WERI-Rb-1 (cell line): Measurements from ENCODE around the gene PLXNA2.
A peak's percentile ranks its signal among the peaks of the same experiment; 100 is the strongest.

ENCODE experiments used
- DNase-seq: peaks from one replicate; pipeline ENCODE4 v3.0.0-alpha.2; 2020
- H3K27ac ChIP-seq: fragments of 250-450 bp; sonication (Bioruptor Pico); 2 replicates; pipeline ENCODE4 v1.5.1; 2020; ENCODE audit warnings: mild to moderate bottlenecking, moderate library complexity
- H3K27me3 ChIP-seq: fragments of 250-450 bp; sonication (Bioruptor Pico); 2 replicates; pipeline ENCODE4 v1.5.1; 2021; ENCODE audit warnings: mild to moderate bottlenecking, low read depth, moderate library complexity; ENCODE audit not compliant: insufficient read depth, severe bottlenecking
- H3K36me3 ChIP-seq: fragments of 250-450 bp; sonication (Bioruptor Pico); 2 replicates; pipeline ENCODE4 v1.5.1; 2020; ENCODE audit warnings: mild to moderate bottlenecking, moderate library complexity
- H3K4me3 ChIP-seq: 2 replicates; pipeline ENCODE4 v1.5.1; 2011; ENCODE audit warnings: low read depth, mild to moderate bottlenecking, control low read depth, low read length
- H3K9me3 ChIP-seq: fragments of 250-450 bp; sonication (Bioruptor Pico); 2 replicates; pipeline ENCODE4 v1.5.1; 2021; ENCODE audit warnings: mild to moderate bottlenecking, moderate library complexity; ENCODE audit not compliant: severe bottlenecking
- CTCF ChIP-seq: IDR thresholded peaks from 2 replicates; pipeline ENCODE4 v1.5.1; 2011; ENCODE audit warnings: low read depth, mild to moderate bottlenecking, control low read depth, inconsistent platforms, low read length

PLXNA2 gene

GRCh38 chr1:207995576-207995975, 248.6 kb downstream of the PLXNA2 start:
- Histone ChIP-seq H3K27ac (no peak overlapping the region), H3K9me3 (peaks cover 11% of the 10 kb centered on the region), H3K4me3 (no peak overlapping the region), H3K36me3 (no peaks in the 10 kb centered on the region), H3K27me3 (no peaks in the 10 kb centered on the region)
- no peak for TF ChIP-seq CTCF
- no peak for DNase-seq

- DNase-seq = peak; percentile 69
- H3K4me3 ChIP-seq = no peak overlapping the region
Observed at GRCh38 chr1:207993477-207994445, 250.4 kb downstream of the PLXNA2 start.

GRCh38 chr1:207992677-207993236, 251.4 kb downstream of the PLXNA2 start:
- DNase-seq = no peak

More at GRCh38 chr1:207993477-207994445, 250.4 kb downstream of the PLXNA2 start:
- no peaks in the 10 kb centered on the region for H3K27me3 ChIP-seq
- H3K36me3 ChIP-seq = no peaks in the 10 kb centered on the region
- TF ChIP-seq CTCF = peak; percentile 99
- no peak overlapping the region for H3K27ac ChIP-seq
- H3K9me3 ChIP-seq = peaks cover 18% of the 10 kb centered on the region

GRCh38 chr1:207991583-207992026, 252.6 kb downstream of the PLXNA2 start:
- Histone ChIP-seq H3K27me3 (no peaks in the 10 kb centered on the region), H3K9me3 (peaks cover 18% of the 10 kb centered on the region)
- TF ChIP-seq CTCF = no peak

More at GRCh38 chr1:207992677-207993236, 251.4 kb downstream of the PLXNA2 start:
- TF ChIP-seq CTCF = no peak
- Histone ChIP-seq H3K4me3 (no peak overlapping the region), H3K9me3 (peaks cover 18% of the 10 kb centered on the region), H3K27me3 (no peaks in the 10 kb centered on the region), H3K36me3 (no peaks in the 10 kb centered on the region), H3K27ac (no peak overlapping the region)

GRCh38 chr1:207990876-207991582, 253.2 kb downstream of the PLXNA2 start:
- TF ChIP-seq CTCF = no peak
- Histone ChIP-seq H3K27me3 (no peaks in the 10 kb centered on the region), H3K27ac (no peak overlapping the region), H3K36me3 (no peaks in the 10 kb centered on the region), H3K9me3 (peaks cover 18% of the 10 kb centered on the region), H3K4me3 (no peak overlapping the region)
- DNase-seq = no peak

More at GRCh38 chr1:207991583-207992026, 252.6 kb downstream of the PLXNA2 start:
- Histone ChIP-seq H3K4me3 (no peak overlapping the region), H3K36me3 (no peaks in the 10 kb centered on the region), H3K27ac (no peak overlapping the region)
- no peak for DNase-seq
